ENCODE measurements around the gene PLK3. TPM values are rescaled to one million over a fixed set of nuclear protein-coding genes. Genes with fewer than 3 reads are reported as not detected.

The PLK3 gene
- total RNA-seq, 1 donor: 44.0 TPM

- no peak for TF ChIP-seq CTCF (IDR thresholded peaks at IDR 0.05; ENCODE audit: insufficient read depth, low read depth, low read length)
- peak overlapping the region; percentile 61 for H3K4me3 ChIP-seq (ENCODE audit: low read depth, low read length)
- no peak for DNase-seq (ENCODE audit: low read depth)
Measured at GRCh38 chr1:44801491-44802305, 1.5 kb downstream of the PLK3 start.

- peak overlapping the region; percentile 61 for H3K4me3 ChIP-seq (ENCODE audit: low read depth, low read length)
- DNase-seq (ENCODE audit: low read depth): no peak
- no peak for TF ChIP-seq CTCF (IDR thresholded peaks at IDR 0.05; ENCODE audit: insufficient read depth, low read depth, low read length)
Measured at GRCh38 chr1:44802306-44803061, 2.3 kb downstream of the PLK3 start.

- H3K4me3 ChIP-seq (ENCODE audit: low read depth, low read length): no peak overlapping the region
- DNase-seq (ENCODE audit: low read depth): no peak
- no peak for TF ChIP-seq CTCF (IDR thresholded peaks at IDR 0.05; ENCODE audit: insufficient read depth, low read depth, low read length)
Measured at GRCh38 chr1:44803062-44803311, 2.8 kb downstream of the PLK3 start.

- H3K4me3 ChIP-seq (ENCODE audit: low read depth, low read length): no peak overlapping the region
- no peak for TF ChIP-seq CTCF (IDR thresholded peaks at IDR 0.05; ENCODE audit: insufficient read depth, low read depth, low read length)
- no peak for DNase-seq (ENCODE audit: low read depth)
Measured at GRCh38 chr1:44803312-44804095, 3.3 kb downstream of the PLK3 start.

GRCh38 chr1:44805311-44806024, 5.3 kb downstream of the PLK3 start:
- no peak overlapping the region for H3K4me3 ChIP-seq (ENCODE audit: low read depth, low read length)
- DNase-seq (ENCODE audit: low read depth): no peak
- no peak for TF ChIP-seq CTCF (IDR thresholded peaks at IDR 0.05; ENCODE audit: insufficient read depth, low read depth, low read length)

GRCh38 chr1:44806025-44806703, 6.0 kb downstream of the PLK3 start:
- H3K4me3 ChIP-seq (ENCODE audit: low read depth, low read length): no peak overlapping the region
- TF ChIP-seq CTCF (IDR thresholded peaks at IDR 0.05; ENCODE audit: insufficient read depth, low read depth, low read length): no peak
- DNase-seq (ENCODE audit: low read depth): no peak

Data from fibroblast of villous mesenchyme (primary cell).